Loucy (cell line): ENCODE data around the gene DDR1.

Experiments
- EZH2phosphoT487 ChIP-seq: fragments of 200-600 bp; IDR thresholded peaks from 2 replicates; pipeline ENCODE4 v1.6.1; 2018; ENCODE audit warnings: antibody characterized with exemption, mild to moderate bottlenecking, moderate library complexity, borderline replicate concordance
- TF ChIP-seq, protein P1 (sequence below): fragments of 200-600 bp; sonication (generic); conservative IDR thresholded peaks from 2 replicates; pipeline ENCODE4 v1.5.1; 2014; ENCODE audit warnings: mild to moderate bottlenecking, antibody characterized with exemption, low read length

DNA sequence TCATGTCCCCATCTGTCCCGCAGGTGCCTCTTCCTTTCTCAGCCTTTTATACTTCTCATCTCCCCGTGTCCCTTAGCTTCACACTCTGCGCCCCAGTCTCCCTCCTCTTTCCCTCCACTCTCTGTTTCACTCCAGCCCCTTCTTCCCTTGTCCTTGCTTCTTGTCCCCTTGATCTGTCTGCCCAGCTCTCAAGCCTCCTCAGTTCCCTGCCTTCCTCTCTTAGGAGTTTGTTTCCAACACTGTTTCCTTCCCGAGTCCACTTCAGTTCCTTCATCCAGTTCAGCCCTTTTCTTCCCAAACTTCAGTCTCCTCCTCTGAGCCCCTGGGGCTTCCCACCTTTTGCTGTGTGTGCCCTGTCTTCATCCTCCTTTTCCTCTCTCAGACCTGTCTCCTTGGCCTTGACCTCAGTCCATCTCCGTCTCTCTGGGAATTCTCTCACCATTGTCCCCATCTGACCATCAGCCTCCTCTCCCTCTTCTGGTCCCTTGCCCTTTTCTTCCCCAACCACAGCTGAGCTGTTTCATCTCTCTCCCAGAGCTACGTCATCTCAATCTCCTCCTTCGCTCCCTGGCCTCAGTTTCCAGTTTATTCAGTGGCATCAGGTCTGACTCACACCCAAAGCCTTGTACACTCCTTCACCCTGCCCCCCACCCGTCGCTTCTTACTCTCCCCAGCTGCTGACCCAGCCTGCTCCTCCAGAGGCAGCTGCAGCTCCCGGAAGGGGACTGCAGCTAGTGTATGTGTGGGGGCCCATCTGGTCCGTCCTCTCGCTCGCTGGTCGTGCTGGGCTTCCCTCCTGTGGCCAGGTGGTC is 2.7 kb upstream of the DDR1 start:
- TF ChIP-seq, protein P1, sequence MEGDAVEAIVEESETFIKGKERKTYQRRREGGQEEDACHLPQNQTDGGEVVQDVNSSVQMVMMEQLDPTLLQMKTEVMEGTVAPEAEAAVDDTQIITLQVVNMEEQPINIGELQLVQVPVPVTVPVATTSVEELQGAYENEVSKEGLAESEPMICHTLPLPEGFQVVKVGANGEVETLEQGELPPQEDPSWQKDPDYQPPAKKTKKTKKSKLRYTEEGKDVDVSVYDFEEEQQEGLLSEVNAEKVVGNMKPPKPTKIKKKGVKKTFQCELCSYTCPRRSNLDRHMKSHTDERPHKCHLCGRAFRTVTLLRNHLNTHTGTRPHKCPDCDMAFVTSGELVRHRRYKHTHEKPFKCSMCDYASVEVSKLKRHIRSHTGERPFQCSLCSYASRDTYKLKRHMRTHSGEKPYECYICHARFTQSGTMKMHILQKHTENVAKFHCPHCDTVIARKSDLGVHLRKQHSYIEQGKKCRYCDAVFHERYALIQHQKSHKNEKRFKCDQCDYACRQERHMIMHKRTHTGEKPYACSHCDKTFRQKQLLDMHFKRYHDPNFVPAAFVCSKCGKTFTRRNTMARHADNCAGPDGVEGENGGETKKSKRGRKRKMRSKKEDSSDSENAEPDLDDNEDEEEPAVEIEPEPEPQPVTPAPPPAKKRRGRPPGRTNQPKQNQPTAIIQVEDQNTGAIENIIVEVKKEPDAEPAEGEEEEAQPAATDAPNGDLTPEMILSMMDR: no peak
- TF ChIP-seq EZH2phosphoT487: no peak
